GM15510 (cell line): ENCODE results near the gene AP1G2.
A peak's percentile ranks its signal among the peaks of the same experiment; 100 is the strongest.

Experiments used
- POLR2A ChIP-seq: IDR thresholded peaks from 3 replicates; pipeline ENCODE4 v1.6.1; 2011; ENCODE audit warnings: borderline replicate concordance; ENCODE audit not compliant: insufficient read length; ENCODE audit errors: extremely low read depth

AP1G2 gene

DNA sequence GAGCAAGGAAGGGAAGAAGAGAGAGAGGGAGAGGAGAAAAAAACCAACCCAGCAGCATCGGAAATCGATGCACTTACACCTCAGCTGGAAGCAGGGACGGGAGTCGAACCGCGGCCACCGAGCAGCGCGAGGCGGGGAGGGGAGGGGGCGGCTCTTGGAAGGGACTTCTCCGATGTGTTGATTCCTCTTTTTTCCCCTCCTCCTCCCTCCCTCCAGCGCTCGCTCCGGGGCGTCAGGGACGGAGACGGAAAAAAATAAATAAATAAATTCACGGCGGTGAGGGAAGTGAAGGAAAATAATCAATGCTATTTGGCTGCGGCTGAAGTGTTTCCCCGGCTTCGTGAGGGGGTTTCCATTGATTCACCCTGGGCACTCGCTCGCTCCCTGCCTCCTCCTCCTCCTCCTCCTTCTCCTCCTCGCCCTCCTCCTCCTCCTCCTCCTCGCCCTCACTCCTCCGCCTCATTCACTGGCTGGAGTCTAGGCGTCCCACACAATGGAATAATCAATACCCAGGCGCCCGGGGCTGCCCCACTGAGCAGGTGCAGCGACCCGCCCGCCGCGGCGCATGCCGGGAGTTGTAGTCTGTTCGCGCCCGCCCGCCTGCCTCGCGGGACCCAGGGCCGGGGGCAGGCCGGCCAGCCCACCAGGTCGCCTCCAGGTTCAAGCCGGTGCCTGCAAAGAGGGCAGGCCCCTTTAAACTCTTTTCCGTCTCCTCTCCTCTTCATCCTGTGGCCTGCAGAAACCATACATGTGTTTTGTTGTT, 16.1 kb downstream of the AP1G2 start, which contains the start of gene ZFHX2:
TSS of gene ZFHX2 (minus strand) at position 500 of the 763 bp plus-strand sequence. CDS start 16,440 bp downstream, outside the sequence.
- TF ChIP-seq POLR2A = peak; percentile 53

DNA sequence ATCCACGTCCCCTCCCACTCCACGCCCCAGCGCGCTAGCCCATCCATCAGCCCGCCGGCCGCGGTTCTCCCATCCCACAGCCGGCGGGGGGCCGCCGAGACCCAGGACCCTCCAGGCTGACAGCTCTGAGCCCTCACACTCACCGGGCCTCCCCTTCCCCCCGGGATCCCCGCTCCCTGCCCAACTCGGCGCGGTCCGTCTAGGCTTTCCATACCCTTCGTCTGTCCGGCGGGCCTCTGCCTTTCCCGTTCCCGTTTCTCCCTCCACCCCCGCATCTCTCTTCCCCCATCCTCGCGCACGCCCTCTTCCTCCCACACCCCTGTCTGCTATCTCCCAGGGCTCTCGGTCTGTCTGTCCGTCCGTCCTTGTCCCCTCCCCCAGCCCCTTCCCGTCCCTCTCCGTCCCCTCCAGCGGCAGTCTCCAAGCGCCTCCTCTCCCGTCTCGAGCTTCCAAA, 16.8 kb downstream of the AP1G2 start:
- TF ChIP-seq POLR2A = no peak

DNA sequence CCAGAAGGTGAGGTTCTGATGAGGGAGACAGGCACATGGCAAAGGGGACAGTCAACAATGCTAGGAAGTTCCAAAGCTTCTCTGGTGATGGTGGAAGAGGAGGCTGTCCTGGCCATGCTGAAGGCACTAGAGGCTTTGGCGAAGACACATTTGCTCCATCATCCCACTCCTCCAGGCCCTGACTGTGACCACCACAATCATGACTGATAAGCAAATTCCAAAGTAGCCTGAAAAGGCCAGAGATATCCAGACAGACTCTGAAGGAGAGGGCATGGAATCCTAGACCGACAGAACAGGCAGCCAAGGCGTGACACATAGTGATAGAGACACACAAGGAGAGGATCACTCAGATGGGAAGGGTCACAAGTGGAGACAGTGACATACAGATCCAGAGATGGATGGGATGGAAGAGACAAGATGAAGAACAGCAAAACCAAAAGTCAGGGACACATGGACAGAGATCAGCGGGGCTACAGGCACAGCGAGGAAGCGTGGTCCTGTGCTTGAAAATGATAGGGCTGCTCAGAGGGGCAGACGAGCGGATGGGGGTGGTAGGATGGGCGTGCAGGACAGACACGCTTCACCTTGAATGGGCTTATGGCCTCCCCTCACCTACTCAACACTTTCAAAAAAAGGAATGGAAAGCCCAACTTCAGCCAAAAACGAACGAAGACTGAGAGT, 17.3 kb downstream of the AP1G2 start:
- no peak for TF ChIP-seq POLR2A

DNA sequence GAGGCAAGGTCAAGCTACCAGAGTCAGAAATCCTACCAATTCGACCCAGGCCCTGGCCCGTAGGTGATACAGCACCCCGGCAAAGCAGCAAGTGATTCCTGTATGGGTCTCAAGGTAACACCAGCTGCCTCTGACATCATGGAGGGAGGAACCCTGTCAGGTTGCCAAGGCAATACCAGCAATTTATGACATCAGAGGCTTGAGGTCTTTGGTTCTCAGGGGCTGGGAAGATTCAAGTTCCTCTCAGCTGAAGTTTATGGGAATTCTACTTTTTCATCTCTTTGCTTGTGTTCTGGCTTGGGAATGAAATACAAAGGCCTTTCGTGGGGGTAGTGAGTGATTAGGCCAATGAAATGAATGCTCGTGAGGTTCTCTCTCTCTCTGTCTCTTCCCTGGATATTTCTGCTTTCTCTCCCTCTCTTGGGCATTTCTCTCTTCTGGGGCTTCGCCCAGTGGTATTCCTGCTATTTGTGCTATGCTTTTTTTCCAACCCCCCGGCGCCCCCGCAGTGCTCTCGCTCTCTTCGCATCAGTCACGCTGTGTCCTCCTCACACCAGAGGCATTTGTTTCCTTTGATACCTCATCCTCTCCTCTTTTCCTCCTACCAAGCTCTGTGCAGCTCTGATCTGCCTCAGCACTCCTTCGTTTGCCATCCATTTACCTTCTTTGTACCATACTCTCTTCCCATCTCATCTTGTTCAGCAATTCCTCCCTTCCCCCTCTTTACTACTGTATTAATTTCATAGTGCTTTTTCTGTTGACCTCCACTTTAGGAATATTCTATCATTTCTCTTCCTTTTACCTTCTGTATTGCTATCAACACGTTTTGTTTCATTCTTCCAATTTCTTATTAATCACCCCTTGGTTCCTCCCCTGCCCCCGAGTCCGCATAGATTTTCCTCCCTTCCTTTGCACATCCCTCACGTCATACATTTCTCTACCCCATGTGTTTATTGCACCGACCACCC, 19.0 kb downstream of the AP1G2 start:
- TF ChIP-seq POLR2A = no peak

DNA sequence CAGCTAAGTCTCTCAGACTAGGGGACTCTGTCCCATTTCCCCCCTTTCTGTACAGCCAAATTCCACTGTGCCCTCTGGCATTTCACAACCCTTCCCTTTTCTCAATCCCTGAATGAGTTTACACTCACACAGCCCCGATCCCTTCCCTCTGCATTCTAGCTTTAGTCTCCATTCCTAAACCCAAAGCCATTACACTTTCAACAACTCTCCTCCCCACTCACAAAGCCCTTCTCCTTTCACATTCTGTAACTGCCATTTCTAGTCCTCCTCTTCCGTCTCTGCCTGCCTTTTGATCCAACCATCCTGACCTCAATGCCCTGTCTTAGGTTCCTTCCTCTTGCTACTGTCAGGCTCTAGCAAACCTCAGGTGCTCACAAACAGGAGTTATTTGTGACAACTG, 19.7 kb downstream of the AP1G2 start:
- no peak for TF ChIP-seq POLR2A

DNA sequence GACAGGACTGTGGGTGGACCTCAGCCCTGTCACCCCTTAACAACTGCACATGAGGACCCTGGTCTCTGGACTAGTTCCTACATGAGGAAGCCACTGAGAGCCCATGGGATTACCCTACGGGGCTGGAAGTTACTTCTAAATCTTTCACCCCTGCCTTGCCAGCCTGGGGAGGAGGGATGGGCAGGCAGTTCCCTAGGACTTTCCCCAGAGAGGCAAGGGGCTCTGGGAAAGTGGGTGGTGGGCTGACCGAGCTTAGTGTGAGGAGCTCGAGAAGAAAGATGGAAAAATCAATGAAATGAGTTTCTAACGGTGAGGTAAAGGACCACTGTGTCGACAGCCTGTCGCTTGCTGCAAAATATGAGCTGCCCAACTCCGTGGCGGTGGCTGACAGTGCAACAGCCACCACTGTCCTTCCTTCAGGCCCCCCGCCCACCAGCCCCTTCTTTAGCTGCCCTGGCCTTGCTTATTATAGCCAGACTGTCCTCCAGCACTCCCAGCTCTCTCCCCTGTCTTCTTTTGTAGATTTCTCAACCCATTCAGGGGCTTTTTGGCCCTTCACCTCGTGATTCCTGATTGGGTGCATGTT, 21.0 kb downstream of the AP1G2 start:
- TF ChIP-seq POLR2A = no peak

DNA sequence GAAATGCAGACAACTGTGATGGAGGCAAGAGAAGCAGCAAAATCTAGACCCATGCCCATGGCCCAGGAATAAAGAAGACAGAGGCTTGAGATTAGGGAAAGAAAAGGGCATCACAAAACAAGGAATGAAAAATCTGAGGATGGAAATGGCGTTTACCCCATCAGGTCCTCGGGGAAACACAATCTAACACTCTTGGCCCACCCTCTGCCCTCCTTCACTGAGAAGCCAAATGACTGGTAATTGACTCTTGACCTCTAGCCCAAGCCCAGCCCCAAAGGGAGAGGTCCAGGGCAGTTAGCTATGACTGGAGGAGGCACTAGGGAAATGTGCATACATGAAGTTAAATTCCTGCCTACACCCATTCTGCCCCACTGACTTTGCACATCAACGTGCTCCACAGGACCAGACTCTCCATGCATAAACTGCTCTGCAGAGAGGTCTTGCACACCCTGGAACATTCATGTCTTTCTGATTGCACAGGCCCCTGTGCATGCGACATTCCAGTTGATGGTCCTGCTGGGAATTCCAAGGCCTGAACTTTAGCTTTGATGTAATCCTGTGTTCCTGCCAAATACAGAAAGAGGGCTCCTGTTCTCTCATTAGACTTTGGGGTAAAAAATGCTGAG, 21.7 kb downstream of the AP1G2 start:
- no peak for TF ChIP-seq POLR2A

DNA sequence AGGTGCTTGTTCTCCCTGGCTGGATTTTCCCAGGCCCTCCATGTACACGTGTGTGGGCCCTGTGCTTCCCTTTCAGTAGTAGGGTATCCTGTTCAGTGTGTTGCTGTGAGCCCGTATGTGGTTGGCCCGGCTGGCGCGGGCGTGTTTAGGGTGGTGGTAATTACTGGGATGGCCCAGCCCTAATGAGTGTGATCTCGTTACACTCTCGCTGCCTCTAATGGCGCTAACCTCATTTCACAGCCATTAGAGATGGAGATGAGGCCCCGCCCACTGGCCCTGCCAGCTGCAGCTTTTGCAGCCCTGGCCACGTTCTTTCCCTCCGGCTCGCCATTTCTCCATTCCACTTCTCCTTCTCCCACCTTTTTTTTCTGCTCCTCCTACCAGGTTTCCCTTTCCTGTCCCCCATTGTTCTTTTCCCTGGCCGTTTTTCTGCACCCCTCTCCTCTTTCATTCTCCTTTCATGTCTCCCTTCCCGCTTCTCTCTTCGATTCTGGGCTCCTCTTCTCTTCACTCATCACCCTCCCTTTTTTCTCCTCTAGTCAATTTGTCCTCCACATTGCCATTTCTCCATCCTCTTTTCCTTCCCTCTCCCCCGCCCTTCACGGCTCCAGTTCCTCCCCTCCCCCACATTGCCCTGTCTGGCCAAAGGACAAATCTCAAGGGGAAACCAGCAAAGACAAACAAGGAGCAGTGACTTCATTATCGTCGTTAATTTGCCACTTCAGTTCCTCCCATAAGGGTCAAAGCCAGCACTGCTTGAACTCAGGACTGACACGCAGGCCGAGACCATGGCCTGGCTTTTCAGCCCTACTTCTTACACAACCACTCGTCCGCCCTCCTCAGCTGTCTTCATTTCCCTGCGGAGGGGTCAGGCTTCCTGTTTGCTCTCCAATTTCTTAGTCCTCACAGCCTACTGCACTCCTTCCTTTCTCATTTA, 22.8 kb downstream of the AP1G2 start:
- no peak for TF ChIP-seq POLR2A

DNA sequence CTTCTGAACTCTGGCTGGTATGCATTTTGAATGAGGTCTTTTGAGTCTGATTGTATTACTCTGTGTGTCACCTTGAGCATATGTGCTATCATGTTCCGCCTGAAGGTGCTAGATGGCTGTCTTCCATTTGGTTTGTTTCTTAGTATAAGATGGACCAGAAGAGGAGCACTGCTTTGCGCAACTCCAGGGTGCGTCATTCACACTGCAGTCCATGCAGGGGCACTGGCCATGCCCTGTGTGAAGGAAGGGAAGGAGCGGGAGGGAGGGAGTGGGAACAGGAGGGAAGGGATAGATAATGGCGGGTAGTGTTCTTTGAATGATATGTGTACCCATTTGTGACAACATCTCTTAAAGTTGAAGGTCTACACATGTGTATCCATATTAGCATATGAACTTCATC, 24.2 kb downstream of the AP1G2 start:
- no peak for TF ChIP-seq POLR2A

DNA sequence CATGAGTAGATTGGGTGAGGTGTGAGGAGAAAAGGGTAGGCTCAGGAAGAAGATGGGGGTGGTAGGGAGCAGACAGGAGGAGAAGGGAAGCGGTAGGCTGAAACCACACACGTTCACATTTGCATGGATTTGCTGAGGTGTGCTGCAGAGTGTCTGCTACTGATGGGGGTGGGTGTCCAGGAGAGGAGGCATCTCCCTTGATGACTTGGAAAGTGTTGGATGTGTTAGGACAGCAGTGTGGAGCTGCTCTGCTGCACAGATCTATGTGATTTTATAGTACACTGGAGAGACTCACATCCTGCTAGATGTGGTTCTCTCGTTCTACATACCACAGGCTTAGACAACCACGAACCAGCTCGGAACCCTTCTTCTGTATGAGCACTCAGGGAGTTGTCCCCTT, 25.3 kb downstream of the AP1G2 start:
- TF ChIP-seq POLR2A = no peak

DNA sequence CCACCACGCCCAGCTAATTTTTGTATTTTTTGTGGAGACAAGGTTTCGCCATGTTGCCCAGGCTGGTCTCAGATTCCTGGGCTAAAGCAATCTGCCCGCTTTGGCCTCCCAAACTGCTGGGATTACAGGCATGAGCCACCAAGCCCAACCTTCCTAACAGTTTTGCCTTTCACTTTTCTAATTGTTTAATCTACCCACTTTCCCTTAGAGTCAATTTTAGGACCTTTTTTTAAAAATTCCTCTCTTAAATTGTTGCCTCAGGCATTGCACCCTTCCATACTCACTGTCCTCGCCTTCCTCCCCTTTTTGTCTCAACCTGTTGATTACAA, 27.5 kb downstream of the AP1G2 start:
- TF ChIP-seq POLR2A = no peak

DNA sequence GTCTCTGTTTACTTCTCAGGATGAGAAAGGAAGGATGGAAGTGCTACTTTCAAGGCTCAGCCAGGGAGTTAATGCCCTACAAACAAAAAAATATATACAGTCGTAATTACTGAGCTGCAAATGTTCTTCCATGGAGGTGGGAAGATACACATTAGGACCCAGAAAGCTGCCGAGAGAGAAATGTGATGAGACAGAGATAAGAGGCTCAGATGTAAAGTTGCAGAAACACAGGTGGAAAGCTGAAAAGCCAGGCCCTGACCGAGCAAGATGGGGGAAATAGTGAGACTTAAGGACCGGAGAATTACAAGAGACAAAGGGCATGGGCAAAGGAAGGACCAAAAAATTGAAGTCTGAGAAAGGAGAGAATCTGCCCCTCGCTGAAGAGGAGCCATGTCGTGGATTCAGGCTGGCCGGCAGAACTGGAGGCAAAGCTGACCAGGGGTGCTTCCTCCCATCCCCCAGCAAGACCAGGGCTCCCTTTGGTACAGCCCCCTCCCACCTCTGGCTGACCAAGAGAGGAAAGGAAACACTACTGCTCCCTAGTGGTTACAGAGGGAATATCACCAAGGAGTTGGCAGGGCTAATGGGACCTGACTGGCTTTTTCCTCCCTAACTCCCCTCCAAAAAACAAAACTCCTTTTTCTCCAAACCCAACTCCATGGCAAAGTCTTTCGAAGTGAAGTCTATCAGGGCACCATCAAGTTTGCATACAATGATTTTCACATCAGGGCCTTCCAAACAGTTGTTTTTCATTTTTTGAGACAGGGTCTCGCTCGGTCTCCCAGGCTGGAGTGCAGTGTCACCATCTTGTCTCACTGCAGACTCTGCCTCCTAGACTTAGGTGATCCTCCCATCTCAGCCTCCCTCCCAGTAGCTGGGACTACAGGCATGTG, 28.1 kb downstream of the AP1G2 start:
- TF ChIP-seq POLR2A = no peak
